VCaP (cell line): ENCODE results near the gene ASMTL.

ENCODE experiments used
- H3K27ac ChIP-seq: fragments of 450-650 bp; 2 replicates; pipeline ENCODE4 v1.5.1; 2017
- TF ChIP-seq, protein P1 (sequence below): fragments of 450-650 bp; conservative IDR thresholded peaks from 2 replicates; pipeline ENCODE4 v1.5.1; 2017; ENCODE audit warnings: mild to moderate bottlenecking, moderate library complexity

ASMTL gene

DNA sequence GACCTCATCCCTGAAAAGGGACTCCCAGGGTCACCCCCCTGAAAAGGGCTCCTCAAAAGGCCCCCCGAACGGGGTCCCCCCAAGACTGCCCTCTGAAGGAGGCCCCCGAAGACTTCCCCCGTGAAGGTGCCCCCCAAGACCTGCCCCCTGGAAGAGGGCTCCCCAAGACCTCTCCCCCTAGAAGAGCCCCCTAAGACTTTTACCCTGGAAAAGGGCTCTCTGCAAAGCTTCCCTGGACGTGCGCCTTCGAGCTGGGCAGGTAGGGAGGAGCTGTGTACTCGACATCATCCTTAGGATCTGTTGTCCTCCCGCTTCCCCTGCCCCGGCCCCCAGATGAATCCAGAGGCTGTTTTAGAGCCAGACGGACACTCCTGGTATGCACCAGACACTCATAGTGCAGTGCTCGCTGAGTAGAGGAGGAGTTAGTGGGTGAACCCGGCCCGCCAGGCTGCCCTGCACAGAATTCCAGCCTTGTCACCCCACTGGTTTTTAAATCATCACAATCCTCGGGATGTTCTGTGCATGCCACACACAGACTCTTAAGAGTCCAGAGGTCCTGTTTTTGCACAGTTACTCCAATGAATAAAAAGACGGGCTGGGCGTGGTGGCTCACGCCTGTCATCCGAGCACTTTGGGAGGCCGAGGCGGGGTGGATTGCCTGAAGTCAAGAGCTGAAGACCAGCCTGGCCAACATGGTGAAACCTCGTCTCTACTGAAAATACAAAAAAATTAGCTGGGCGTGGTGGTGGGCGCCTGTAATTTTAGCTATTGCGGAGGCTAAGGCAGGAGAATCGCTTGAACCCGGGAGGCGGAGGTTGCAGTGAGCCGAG, 55.1 kb downstream of the ASMTL start:
- TF ChIP-seq, protein P1, sequence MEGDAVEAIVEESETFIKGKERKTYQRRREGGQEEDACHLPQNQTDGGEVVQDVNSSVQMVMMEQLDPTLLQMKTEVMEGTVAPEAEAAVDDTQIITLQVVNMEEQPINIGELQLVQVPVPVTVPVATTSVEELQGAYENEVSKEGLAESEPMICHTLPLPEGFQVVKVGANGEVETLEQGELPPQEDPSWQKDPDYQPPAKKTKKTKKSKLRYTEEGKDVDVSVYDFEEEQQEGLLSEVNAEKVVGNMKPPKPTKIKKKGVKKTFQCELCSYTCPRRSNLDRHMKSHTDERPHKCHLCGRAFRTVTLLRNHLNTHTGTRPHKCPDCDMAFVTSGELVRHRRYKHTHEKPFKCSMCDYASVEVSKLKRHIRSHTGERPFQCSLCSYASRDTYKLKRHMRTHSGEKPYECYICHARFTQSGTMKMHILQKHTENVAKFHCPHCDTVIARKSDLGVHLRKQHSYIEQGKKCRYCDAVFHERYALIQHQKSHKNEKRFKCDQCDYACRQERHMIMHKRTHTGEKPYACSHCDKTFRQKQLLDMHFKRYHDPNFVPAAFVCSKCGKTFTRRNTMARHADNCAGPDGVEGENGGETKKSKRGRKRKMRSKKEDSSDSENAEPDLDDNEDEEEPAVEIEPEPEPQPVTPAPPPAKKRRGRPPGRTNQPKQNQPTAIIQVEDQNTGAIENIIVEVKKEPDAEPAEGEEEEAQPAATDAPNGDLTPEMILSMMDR, result no peak
- H3K27ac ChIP-seq, result no peak overlapping the region

DNA sequence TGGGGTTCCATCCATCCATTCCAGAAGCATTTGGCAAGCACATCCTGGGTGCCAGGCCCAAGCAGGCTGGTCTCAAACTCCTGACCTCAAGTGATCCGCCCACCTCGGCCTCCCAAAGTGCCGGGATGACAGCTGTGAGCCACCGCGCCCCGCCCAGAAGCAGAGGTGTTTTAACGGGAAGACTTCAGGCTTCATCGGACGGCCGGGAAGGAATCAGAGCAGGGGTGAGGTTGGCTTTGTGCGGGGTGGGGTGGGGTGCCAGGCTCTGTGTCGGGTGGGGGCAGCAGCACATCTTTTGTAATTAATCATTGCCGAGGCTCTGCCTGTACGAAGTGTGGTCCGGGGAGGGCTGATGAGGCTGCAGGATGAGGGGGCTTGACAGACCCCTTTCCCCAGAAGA, 55.7 kb downstream of the ASMTL start:
- no peak overlapping the region for H3K27ac ChIP-seq
- TF ChIP-seq, protein P1, result no peak

DNA sequence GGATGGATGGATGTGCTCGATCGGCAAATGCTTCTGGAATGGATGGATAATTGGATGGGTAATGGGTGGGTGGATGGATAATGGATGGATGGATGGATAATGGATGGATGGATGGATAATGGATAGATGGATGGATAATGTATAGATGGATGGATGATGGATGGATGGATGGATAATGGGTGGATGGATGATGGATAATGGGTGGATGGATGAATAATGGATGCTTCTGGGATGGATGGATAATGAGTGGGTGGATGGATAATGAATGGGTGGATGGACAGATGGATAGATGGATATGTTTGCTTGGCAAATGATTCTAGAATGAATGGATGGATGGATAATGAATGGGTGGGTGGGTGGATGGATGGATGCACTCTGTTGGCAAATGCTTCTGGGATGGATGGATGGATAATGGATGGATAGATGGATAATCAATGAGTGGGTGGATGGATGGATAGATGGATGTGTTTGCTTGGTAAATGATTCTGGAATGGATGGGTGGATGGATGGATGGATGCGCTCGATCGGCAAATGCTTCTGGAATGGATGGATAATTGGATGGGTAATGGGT, 57.0 kb downstream of the ASMTL start:
- H3K27ac ChIP-seq, result no peak overlapping the region
- TF ChIP-seq, protein P1, result no peak

DNA sequence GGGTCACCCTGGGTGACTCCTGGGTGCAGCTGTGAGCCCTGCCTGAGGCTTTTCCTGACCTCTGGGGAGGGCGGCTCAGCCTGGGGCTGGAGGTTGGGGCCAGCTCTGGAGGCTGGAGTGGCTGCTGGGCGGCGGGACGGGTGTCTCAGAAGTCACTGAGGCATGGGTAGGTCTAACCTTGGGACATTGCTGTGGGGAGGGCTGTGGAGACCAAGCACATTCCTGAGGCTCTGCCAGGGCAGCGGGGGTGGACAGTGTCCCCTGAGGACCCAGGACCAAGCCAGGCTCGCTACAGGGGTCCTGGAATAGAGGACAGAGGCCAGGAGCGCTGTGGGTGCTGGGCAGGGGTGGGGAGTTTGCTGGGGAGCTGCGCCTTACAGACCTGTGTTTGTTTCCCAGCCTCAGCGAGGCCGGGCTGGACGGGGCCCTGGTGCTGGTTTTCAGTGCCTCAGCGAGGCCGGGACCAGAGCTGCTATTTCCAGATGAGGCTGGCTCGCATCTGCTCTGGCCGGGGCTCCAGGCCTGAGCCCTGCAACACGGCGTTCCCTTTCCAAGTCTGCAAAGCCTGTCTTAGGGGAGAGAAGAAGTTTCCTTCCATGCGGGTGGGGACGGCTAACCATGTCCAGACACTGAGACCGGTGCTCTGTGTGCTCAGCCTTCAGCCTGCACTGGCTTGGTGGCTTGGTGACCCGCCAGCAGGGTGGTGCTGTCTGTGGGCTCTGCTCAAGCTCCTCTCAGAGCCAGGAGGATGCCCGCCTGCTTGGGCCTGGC, 57.8 kb downstream of the ASMTL start:
- H3K27ac ChIP-seq, result peak overlapping the region; percentile 100; the same call in 1 of the 2 replicates
- TF ChIP-seq, protein P1, result no peak

DNA sequence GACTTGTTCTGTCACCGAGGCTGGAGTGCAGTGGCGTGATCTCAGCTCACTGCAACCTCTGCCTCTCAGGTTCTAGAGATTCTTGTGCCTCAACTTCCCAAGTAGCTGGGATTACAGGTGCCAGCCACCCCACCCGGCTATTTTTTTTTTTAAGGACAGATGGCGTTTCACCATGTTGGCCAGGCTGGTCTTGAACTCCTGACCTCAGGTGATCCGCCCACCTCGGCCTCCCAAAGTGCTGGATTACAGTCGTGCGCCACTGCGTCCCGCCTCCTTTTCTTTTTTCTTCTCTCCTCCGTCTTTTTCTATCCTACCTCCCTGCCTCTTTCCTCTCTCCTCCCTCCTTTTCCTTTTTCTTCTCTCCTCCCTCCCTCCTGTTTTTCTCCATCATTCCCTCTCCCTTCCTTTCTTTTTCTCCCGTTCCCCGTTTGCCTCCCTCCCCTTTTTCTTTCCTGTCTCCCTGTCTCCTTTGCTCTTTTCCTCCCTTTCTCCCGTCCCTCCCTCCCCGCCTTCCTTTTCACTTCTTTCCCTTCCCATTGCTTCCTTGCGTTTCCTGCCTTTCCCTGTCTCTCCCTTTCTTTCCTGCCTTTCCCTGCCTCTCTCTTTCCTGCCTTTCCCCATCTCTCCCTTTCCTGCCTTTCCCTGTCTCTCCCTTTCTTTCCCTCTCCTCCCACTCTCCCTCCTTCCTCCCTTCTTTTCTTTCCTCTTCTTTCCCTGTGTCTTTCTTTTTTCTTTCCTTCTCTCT, 58.7 kb downstream of the ASMTL start:
- peak overlapping the region; percentile 100; the same call in 1 of the 2 replicates for H3K27ac ChIP-seq
- TF ChIP-seq, protein P1, result no peak

DNA sequence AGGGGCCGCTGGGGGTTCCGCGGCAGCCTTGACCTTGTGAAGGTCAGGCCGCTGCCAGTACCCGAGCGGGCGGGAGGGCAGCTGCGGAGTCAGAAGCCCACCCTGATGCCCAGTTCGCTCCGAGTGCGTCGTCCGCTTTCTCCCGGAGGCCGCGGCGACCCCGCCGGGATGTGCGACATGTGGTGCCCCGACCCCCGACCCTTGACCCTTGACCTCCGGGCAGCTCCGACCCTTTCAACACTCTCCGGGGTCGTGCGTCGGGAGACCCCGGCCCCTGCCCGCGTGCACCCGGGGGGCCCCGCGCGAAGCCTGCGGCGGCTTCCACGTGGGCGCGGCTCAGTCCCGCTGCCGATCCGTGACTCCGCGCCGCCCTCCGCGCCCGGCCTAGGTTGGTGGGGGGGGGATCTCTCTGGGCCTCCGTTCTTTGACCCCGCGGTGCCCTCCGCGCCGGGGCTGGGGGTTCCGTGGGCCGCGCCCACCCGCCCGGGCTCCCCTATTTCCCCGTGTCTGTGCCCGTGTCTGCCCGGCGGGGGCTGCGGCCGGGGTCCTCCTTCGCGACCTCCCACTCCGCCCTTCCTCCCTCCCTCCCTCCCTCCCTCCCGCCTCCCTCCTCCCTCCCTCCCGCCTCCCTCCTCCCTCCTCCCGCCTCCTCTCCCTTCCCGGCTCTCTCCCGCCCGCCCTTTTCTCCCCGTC, 60.2 kb downstream of the ASMTL start:
- H3K27ac ChIP-seq, result peak overlapping the region; percentile 100
- TF ChIP-seq, protein P1, result no peak
